DOHH2 (cell line): ENCODE measurements around the gene EFS.

Source experiments
- EZH2phosphoT487 ChIP-seq: fragments of 200-600 bp; sonication (generic); IDR thresholded peaks from 2 replicates; pipeline ENCODE4 v1.6.1; 2017; ENCODE audit warnings: borderline replicate concordance, mild to moderate bottlenecking, antibody characterized with exemption, low read length, moderate library complexity, mixed read lengths
- TF ChIP-seq, protein P1 (sequence below): fragments of 200-600 bp; sonication (generic); IDR thresholded peaks from one replicate; pipeline ENCODE4 v1.5.1; 2014; ENCODE audit warnings: antibody characterized with exemption, mild to moderate bottlenecking, low read depth, low read length; ENCODE audit not compliant: poor library complexity, severe bottlenecking

DNA sequence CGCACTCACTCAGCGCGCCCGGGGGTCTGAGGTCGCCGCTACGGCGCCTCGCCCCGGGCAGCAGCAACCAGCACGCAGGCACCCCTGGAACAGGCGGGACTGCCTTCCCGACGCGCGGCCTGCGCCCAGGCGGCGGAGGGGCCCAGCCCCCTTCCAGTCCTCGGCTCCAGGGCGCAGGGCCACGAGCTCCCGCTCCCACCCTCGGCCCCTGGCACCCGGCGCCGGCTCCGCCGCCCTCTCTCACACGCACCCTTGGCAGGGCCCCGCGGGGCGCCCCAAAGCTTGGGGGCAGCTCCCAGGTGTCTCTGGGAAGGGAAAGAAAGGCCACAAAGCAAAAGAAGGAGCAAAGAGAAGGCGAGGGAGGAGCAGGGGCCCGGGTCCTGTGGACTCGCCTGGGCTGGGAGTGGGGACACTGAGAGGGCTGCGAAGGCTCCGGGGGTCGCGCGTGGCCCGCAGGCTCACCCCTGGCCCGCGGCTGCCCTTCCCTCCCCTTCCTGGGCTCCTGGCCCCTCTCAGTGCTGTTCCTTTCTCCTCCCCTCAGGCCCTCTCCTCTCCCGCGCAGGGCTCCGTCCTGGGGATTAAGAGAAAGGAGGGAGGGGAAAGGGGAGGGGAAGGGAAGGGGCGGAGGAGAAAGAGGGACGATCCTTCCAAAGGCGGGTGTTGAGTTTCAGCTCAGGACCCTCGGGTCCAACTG lies 907 bp upstream of the EFS start:
- TF ChIP-seq, protein P1, sequence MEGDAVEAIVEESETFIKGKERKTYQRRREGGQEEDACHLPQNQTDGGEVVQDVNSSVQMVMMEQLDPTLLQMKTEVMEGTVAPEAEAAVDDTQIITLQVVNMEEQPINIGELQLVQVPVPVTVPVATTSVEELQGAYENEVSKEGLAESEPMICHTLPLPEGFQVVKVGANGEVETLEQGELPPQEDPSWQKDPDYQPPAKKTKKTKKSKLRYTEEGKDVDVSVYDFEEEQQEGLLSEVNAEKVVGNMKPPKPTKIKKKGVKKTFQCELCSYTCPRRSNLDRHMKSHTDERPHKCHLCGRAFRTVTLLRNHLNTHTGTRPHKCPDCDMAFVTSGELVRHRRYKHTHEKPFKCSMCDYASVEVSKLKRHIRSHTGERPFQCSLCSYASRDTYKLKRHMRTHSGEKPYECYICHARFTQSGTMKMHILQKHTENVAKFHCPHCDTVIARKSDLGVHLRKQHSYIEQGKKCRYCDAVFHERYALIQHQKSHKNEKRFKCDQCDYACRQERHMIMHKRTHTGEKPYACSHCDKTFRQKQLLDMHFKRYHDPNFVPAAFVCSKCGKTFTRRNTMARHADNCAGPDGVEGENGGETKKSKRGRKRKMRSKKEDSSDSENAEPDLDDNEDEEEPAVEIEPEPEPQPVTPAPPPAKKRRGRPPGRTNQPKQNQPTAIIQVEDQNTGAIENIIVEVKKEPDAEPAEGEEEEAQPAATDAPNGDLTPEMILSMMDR: no peak
- no peak for TF ChIP-seq EZH2phosphoT487
